HG03103 (cell line): Measurements from ENCODE around the gene CDH6.

ENCODE experiments used
- ATAC-seq: cut with Tn5 transposase; IDR thresholded peaks from one replicate; pipeline ENCODE4 v1.9.1; 2021; ENCODE audit warnings: low read depth; ENCODE audit not compliant: unreplicated experiment

CDH6 gene

DNA sequence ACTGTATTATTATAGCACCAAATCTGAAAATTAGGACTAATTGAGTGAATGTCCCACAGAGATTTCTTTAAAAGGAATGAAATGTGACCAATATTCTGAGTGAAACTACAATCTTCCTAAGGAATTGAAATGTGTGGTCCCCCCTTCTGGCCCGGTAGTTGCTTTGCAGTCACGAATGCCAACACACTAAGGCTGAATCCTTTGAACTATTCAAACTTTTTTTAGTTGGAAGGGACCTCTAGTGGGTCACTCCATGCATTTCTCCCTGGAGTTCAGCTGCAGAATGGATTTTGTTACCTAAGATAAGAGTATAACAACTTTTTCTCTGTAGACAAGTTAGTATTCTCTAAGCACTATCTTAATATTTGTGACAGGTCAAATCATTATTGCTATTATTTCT lies 2.8 kb downstream of the CDH6 start:
- no peak for ATAC-seq

DNA sequence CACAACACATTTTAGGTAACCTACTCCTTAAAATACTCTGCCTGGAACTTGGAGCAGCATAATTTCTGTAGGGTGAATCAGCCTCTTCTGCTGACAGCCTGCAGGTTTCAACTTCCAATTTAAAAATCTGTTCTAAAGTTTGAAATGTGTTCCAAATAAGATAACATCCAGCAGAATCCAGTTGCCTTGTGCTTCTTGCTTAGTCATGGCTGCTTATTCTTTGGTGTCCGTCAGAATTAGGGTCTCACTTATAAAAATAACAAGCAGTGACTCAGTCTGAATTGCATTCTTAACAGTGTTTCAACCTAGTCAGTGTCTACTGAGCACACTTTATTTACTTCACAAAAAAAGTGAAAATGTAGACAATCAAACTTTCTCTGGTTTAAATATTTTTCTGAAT lies 3.7 kb downstream of the CDH6 start:
- ATAC-seq = no peak

DNA sequence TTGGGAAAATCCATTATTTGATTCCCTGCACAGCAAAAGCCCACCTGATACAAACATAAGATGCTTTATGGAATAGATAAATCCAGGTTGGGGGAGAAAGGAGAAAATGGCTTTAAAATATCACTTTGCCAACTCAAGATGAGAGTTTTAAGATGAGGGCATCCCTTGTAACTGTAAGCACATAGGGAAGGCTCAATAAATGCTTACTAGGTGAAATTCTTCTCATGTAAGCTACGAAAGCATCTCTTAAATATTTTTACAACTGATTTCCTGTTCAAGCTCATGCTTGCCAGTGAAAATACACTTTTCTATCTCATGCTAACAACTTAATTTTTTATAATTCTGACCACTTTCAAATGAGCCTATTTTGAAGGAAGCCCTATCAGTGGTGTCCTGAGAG lies 11.5 kb downstream of the CDH6 start:
- ATAC-seq = no peak

DNA sequence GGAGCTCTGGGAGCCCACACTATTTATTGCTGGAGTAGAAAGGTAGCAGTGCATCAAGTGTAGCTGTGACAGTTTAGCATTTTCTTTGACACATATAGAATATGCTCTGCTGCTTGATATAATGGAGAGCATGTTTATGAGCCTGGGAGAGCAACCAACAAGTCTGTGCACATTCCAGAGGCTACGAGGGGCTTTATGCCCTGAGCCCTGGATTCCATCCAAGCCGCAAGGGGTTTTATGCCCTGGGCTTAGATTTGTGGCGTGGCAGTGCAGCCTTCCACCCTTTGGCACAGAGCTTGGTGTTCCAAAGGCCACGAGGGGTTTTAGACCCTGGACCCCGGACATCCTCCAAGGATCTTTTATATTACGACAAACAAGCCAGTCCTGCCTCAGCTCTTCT lies 14.6 kb downstream of the CDH6 start:
- no peak for ATAC-seq

DNA sequence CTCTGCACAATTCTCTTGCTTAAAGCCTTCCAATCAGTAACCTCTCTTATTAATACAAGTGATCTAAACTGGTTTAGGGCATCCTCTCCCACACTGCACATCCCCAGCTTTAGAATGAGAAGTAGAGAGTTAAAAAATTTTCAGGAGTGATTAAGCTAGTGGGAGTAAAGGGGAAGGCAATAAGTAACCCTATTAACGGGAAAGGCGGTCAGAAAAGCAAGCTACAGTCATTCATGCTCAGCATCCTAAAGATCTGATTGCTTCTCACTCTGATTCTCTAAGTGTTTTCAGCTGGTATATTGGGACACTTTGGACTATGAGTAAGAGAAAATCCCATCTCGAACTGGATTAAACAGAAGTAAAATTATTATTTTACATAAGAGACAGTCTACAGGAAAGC lies 15.8 kb downstream of the CDH6 start:
- no peak for ATAC-seq

DNA sequence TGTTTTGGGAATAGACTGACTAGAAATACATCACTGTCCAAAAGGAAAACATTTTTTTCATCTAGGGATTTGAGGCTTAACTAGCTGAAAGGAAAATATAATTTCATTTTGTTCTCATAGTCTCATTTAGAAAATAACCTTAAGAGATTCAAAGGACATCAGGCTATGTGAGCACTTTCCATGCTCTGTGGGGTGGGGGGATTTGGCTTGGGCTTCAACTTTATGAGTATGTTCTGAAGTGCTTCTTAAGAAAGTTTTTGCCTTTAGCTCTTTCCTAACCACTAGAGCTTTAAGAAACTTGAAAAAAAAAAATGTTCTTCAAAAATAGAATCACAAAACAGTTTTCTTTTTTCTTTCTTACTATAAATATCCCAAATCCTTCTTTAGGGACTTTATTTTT lies 17.6 kb downstream of the CDH6 start:
- ATAC-seq = no peak

DNA sequence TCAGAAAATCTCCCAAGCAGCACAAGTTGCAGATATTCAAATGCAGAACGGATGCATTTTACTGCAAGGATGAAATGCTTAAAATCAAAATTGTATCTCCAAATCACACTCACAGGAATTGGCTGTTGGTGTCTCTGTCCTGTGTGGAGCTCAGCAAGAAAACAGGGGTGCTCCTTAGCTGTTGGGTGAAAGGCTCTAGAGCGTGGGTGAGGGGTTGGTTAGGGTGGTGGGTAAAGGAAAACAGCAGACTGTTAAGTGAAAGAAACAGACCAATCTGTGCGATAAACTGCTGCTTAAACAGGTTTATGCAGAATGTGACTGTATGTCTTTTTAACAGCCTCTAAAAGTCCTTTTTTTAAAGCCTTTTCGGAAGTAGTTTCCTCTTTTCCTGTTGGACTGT lies 19.8 kb downstream of the CDH6 start:
- no peak for ATAC-seq

DNA sequence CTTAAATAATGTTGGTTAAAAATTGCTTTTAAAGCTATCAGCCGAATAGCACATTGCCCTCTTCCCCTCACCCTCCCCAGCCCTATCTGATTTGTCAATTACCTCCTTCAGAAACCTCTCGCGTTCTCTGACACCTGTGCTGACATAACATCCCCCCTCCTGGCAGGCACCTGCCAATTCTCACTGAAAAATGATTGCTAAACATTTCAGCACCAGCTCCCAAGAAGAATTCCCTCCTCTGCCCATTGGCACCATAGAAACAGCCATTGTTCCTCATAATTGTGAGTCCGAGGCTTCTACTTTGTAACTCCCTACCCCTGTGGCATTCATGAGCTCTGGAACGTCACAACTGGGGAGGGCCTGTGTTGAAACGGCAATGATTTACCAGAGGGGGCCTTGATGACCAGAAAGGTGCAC lies 20.2 kb downstream of the CDH6 start:
- no peak for ATAC-seq

DNA sequence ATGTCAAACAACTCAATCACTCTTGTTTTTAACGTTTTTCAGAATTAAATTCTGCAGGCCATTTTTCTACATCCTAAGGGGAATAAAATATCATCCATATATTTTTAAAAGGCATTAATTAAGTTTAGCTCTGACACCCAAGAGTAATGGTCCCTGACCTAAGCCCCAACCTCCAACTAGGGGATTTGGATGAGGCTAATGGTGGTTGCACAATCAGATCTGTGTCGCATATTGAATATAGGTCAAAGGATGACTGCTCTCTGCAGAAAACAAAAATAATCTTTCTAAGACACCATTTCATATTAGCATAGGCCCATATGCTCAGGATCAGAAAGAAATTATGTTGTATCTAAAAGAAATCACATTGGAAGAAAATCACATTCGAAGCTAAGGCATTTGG lies 20.7 kb downstream of the CDH6 start:
- no peak for ATAC-seq

DNA sequence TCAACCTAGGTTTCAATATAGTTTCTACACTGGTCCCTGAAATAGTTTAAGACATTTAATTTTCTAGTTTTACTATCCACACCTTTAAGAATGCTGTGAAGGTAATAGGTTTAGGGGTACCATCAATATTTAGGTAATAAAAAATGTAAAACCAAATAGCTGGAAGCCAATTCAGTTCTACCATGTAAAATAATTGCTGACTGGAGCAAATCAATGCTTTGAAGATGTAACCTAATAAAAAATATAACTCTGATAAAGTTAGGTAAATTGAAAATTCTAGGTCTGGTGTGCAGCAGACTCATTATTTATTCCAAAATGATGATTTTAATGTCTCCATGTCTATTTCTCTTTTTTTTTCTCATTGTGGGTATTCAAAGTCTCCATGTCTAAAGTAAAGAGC lies 21.8 kb downstream of the CDH6 start:
- ATAC-seq = no peak

DNA sequence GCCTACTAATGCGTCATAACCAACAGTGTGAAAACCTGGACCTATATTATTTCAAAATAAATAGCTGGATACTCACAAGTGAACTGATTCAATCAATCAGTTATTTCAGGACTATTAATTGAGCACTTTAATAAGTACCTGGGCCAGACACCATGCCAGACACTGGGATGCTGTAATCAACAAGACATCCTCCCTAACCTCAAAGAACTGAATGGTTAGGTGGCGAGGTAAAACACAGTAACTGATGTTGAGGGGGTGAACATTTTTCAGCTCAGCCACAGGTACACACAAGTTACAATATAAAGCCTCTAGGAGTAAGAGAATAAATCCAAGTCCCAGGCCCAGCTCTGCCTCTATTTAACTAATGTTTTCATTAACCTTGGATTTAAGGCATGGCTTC lies 24.0 kb downstream of the CDH6 start:
- ATAC-seq = no peak

DNA sequence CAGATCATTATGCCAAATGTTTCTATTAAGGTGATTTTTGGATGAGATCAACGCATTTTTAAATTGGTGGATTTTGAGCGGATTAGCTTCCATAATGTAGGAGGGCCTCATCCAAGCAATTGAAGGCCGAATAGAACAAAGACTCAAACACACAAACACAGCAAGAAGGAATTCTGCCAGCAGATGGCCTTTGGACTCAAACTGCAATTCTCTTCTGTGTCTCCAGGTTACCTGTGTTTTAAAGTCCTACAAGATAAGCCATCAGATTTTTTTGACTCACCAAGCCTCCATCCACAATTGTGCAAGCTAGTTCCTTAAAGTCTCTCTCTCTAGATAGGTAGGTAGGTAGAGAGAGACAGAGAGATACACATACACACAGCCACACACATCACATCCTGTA lies 25.5 kb downstream of the CDH6 start:
- ATAC-seq = no peak

DNA sequence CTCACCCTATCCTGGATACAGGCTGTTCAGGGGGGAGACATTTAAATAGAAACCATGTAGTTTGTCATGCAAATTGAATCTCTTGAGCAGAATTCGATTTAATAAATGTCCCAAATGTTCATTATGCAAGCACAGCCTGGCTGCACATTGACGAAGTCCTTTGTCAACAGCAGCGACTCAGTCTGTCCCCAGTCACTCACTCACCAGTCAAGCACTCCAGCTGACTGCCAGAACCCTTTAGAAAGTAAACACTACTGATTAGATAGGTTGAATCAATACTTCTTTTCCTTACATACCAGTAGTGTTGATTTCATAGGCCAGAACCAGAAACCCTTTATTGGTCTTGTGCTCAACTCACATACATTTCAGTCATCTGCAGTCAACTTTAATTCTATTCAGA lies 27.5 kb downstream of the CDH6 start:
- no peak for ATAC-seq

DNA sequence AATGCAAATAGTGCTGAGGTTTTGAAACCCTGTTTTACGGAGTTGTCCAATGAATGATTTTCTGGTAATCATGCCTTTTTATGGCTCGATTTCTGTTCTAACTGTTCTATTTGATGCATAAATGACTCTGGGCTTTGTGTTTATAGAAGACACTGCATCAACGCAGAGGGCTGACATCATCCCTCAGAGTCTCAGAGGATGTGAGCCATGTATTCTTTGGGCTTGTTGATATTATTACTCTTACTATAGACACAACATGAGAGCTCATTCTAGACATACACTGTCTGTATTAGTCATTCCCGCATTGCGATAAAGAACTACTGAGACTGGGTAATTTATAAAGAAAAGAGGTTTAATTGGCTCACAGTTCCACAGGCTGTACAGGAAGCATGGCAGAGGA lies 31.6 kb downstream of the CDH6 start:
- no peak for ATAC-seq

DNA sequence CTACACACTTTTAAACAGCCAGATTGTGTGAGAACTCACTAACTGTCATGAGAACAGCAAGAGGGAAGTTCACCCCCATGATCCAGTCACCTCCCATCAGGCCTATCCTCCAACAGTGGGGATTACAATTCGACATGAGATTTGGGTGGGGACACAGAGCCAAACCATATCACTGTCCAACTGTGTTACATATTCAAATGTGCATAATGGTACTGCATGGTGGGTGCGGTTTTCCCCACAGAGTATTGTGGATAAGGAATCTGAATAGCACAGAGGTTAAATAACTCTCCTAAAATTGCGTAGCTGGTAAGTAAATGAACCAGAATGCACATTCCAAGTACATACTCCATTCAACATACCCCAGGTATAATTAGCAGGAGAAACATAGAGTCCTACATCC lies 32.1 kb downstream of the CDH6 start:
- no peak for ATAC-seq

DNA sequence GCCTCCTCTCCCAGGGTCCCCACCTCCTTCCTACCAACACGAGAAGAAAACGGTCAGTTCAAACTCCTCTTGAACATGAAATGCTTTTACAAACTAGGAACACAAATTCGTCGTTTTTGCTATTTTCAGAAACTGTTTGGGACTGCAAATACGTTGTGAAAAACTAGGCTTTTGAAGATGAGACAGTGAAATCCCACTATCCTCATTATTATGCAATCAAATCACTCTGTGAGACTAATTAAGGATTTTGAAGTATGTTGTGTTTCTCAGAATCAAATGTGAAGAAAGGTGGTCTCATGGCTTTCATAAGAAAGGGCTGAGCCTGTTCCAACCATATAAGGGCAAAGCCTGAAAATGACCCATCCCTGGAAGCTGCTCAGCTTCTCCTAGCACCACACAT lies 33.2 kb downstream of the CDH6 start:
- no peak for ATAC-seq

DNA sequence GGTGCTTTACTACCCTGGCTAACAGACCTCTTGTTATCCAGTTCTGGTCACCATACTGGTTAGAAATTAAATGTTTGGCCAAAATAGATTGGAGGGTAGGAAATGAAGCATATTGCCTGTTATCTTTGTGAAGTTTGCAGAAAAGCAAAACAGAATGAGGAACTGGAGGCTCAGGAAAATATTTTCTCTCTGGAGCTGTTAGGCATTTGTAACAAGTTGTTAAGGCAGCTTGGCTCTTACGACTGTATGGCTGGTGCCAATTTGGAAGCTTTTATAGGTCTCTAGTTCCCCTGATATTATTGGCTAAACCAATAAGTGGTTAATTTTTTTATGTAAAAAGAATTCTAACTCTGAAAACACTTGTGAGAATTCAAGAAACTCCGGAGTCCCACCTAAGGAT lies 35.8 kb downstream of the CDH6 start:
- no peak for ATAC-seq

DNA sequence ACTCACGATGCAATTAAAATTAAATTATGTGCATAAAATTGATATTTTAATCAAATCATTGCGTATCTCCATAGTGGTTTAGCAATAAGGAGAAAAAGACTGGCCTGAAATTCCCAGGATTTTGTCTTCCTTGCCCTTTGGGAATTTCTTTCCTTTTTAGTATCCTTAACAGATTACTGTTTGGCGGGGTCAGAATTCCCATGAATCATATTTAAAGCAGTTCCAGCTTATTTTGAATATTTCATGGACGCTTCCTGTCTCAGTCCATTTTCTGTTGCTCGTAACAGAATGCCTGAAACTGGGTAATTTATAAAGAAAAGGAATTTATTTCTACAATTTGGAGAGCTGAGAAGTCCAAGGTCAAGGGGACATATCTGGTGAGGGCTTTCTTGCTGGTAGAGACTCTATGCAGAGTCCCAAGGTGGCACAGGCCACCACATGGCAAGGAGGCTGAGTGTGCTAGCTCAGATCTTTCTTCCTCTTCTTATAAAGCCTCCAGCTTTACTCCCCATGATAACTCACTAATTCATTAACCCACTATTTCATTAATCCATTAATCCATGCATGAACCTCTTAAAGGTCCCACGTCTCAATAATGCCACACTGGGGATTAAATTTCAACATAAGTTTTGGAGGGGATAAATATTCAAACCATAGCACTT lies 37.8 kb downstream of the CDH6 start:
- ATAC-seq = no peak

DNA sequence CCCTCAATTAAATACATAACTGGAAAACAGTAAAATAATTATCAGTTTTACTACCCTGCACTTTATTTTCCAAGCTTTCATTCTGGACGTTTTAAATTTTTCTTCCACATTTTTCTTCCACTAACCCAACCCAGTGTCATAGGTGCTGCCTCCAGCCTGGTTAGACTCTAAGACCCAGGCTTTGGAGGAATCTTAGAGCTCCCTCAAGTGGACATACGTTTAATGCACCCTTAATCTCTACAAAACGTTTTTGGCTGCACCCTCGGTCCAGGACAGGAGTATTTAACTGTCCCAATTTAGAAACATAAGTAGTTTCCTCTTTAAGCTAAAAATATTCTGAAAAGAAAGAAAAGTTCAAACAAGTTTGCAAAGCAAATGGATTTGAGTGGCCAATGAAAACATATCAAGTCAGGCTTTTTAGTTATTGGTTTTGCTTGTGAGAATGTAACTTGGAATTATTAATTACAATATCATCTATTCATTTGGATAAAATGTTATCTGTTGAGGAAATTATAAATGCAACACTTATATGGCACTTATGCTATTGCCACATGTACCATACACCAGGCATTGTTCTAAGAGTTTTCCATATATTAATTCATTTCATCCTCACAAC lies 38.9 kb downstream of the CDH6 start:
- peak; percentile 83 for ATAC-seq

DNA sequence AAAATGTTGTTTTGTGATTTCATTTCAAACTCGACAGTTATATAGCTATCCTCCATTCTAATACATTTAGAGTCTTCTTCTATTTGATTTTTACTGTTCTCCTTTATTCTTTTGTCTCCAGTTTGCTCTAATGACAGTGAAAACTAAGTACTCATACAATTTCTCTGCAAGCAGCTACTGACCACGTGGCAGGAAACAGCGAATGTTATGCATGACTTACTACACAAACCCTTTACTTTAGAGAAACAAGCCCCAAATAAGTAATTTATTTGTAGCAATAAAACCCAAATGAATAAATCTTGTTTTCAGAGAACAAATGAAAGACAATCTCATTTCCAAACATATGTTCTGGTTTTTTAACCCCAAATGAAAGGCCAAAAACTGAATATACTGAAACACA lies 41.9 kb downstream of the CDH6 start:
- ATAC-seq = no peak

DNA sequence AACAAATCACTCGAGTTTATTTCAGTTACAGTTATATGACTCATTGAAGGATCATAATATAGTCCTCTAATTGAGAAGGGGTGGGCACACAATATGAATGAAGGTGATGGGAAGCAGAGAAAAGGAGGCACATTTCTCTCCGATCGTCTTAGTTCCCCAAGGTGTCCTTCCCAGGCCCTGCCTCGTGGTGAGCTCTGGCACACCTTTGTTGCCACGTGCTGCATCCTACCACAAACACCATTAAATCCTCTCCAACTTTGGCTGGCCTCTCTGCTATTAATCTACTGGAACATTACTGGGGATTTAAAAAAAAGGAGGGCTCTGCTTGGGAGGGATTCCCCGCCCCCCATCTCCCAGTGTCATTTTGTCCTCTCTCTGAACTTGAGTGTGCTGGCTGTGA lies 42.9 kb downstream of the CDH6 start:
- no peak for ATAC-seq

DNA sequence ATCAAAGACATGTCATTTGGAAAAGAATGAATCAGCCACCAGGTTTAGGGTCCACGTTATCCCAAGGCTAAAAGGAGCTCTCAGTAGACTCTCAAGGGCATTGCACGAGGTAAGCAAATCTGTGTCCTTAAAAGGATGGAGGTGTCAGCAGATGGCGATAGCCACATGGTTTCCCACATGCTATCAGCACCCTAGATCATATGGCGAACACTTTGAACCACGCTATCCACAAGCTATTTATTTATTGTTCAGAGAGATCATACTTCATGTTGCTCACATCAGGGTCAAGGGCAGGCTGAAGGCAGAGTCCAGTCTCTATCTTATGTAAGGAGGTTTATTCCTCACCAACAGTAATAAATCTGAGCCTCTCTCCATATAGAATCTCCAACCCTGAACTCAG lies 43.7 kb downstream of the CDH6 start:
- ATAC-seq = no peak

DNA sequence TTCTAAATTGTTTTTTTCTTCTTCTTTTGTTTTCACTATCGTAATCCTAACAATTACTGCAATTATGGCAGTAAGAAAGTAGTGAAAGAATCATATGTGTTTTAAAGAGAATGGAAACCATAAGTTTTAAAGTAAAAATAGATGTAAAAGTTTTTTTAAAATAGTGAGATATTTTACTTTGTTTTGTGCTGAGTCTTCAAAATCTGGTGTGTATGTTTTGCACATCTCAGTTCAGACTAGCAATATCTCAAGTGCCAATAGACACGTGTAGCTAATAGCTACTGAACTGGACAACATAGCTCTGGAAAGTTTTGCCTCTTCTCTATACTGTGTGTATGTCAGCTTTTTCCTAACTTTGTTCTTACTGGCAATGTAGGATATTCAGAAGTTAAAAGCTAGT lies 45.0 kb downstream of the CDH6 start:
- ATAC-seq = no peak
